HG03103 (cell line): ENCODE results near the gene CCDC40.
"Not testable (repeated sequence)": the region's sequence is repeated elsewhere in the genome, so short reads cannot be mapped to it uniquely, and the experiment has no call there.

Source experiments
- ATAC-seq: cut with Tn5 transposase; IDR thresholded peaks from one replicate; pipeline ENCODE4 v1.9.1; 2021; ENCODE audit warnings: low read depth; ENCODE audit not compliant: unreplicated experiment

The CCDC40 gene

DNA sequence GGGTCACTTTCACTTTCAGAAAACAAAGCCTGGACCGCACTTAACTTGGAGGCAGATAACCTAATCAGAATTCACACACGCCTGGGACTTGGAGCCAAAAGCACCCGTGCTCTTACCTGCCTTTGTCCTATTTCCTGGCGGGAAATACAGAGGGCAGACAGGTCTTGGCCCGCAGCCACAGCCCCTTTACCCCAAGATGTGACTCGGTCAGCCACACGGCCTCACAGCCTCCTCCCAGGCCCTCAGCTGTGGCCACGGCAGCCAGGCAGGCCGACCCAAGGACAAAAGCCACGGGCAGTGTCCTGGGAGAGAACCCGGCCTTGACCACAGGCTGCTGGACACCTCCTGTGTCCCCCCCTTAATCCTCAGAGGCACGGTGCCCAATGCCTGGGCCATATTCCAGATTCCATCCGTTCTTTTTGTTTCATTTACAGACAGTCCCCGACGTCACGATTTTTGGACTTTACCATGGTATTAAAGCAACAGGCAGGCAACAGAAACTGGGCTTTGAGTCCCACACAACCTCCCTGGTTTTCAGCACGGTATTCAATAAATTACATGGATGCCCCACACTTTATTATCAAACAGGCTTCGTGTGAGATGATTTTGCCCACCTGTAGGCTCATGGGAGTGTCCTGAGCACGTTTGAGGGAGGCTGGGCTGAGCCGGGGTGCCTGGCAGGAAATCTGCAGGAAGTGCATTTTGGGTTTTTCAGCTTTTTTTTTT is 34.8 kb downstream of the CCDC40 start:
- no peak for ATAC-seq

DNA sequence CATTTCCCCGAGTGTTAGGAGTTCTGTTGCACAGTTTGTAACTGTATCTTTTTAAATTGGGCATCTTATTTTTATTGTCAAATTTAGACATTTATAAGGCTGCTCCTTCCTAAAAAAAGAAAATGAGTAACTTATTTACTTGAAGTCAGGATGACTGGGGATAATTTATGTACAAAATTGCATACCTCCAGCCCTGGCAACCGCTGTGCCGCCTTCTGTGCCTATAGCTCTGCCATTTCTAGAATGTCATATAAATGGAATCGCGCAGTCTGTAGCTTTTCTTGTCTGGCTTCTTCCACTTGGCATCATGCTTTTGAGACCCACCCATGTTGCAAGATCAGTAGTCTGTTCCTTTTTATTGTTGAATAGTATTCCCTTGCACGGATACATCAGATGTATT is 36.0 kb downstream of the CCDC40 start:
- ATAC-seq = no peak

DNA sequence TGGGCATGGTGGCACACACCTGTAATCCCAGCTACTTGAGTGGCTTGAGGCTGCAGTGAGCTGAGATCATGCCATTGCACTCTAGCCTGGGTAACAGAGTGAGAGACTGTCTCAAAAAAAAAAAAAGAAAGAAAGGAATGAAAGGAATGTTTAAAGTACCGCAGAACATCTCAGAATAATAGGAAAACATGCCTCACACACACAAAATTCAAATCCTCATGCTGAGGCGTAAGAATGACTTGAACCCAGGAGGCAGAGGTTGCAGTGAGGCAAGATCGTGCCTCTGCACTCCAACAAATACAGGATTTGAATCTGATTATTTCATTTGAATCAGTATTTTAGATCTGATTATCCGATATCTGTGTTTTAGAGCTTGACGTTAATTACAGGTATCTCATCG is 43.6 kb downstream of the CCDC40 start:
- no peak for ATAC-seq

DNA sequence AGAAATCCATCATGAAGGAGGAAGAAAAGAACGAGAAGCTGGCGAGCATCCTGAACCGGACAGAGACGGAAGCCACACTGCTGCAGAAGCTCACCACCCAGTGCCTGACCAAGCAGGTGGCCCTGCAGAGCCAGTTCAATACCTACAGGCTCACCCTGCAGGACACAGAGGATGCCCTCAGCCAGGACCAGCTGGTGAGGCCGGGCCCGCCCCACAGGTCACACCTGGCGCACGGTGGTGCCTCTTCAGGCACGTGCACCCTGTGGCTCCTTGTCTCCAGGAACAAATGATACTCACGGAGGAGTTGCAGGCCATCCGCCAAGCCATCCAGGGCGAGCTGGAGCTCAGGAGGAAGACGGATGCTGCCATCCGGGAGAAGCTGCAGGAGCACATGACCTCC is 45.2 kb downstream of the CCDC40 start:
- no peak for ATAC-seq

DNA sequence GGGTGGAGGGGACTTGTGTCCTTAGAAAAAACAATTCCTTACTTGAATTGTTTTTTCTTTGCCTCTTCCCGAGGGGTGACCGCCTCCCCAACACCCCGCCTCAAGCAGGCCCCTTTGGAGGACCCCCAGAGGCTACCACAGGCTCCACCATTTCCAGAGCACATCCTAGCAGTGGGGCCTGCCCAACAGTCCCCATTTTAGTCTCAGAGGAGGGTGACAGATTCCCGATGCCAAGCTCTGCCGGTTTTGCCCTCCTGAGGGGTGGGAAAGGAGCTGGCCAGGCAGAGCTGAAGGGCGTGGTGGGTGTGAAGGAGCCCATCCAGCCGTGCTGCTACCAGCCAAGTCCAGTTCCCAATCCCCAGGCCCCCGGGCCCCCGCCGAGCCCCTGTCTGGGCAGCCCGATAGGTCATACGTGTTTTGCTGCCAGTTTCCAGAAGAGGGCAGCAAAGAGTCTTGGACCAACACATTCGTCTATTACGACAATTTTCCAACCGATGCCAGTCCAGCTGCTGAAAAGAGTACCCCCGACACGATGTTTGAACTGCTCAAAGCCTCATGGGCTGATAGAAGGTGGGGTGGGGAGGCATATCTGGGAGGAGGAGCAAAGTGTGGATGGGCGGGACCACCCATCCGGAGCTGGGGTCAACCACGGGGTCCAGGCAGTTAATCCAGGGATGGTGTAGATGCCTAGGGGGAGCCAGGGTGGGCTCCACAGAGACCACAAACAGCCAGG is 46.1 kb downstream of the CCDC40 start:
- ATAC-seq = no peak

DNA sequence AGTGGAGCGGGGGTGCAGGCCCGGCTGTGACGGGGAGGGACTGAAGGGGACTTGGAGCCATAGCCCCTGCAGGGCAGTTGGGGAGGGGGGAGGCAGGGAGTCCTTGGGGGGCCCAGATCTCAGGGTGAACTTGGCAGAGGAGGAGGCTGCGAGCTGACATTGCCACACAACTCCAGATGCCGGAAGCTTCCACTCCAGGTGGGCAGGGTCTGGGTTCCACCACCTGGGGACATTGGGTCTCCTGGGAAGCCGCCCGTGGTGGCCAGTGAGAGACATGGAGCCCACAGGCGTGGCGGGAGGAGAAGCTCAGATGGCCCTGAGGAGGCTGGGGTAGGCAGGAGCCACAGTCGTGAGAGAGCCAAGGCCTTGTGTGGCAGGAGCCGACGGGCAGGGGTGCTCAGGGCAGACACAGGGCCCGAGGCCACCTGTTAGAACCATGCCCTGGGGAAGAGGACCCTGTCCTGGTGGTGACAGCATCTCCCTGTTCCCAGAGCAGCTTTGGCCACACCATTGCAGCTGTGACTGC is 46.8 kb downstream of the CCDC40 start:
- ATAC-seq = no peak

DNA sequence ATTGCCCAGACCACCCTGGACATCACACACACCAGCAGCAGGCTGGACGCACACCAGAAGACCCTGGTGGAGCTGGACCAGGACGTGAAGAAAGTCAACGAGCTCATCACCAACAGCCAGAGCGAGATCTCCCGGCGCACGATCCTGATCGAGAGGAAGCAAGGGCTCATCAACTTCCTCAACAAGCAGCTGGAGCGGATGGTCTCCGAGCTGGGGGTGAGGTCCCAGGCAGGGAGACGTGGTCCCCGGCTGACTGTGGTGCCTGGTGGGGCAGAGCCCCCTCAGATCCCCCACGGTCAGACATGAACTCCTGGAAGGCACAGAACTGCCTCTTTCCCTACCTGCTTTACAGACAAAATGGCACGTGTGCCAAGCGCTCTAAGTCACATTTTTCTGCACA is 48.3 kb downstream of the CCDC40 start:
- ATAC-seq = no peak

DNA sequence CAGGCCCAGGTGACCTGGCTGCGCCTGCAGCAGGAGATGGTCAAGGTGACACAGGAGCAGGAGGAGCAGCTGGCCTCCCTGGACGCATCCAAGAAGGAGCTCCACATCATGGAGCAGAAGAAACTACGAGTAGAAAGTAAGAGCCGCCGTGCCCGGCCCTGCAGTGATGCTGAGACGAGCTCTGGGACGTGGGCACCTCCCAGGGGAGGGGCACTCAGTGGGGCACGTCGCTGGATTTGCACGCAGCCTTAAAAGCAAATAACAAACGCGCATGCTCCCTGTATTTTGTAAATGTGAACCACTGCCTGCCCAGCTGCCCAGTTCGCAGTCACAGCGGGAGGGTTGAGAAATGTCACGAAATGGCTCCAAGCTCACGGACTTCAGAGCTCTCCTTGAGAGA is 49.6 kb downstream of the CCDC40 start:
- ATAC-seq = no peak

DNA sequence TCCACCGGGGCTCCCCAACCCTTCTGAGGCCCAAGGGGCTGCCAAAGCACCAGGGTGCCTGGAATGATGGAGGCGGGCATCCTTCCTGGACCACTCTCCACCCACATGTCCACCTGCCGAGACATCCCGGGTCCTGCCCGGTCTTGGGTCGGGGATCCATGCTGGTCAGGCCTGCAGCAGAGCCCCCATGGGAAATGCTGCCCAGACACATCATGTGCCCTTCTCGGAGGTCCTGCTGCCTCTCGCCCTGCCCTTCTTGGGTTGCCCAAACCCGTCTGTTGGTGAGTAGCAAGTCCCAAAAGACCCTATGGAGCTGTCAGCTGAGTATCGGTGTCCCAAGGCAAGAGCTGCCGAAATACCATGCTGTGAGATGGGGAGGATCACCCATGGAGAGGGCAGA is 50.2 kb downstream of the CCDC40 start:
- ATAC-seq = no peak

DNA sequence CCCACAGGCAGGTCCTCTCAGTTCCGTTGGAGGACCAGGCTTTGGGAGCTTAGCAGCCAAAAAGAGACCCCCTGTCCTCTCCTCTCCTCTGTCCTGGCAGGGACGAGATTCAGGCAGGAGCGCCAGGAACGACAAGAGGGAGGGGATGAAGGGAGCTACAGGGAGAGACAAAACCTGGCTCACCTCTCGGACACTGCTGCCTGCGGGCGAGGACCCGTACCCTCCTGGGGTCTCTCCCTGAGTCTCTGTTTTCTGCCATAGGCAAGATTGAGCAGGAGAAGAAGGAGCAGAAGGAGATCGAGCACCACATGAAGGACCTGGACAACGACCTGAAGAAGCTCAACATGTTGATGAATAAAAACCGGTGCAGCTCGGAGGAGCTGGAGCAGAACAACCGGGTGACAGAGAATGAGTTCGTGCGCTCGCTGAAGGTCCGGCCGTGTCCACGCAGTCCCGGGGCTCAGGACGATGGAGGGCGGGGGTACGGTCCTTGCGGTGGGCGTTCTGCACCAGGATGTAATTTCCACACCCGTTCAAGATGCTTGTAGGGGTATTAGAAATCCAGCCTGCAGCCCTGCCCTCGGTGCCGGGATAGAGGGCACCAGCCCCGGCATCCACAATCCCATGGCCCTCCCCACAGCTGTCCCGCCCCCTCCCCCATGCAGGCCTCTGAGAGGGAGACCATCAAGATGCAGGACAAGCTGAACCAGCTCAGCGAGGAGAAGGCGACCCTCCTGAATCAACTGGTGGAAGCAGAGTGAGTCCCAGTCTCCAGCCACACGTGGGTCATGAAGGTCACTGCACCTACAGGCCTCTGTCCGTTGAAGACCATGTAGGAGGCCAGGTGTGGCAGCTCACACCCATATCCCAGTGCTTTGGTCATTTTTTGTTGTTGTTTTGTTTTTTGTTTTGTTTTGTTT is 51.2 kb downstream of the CCDC40 start:
- no peak for ATAC-seq

DNA sequence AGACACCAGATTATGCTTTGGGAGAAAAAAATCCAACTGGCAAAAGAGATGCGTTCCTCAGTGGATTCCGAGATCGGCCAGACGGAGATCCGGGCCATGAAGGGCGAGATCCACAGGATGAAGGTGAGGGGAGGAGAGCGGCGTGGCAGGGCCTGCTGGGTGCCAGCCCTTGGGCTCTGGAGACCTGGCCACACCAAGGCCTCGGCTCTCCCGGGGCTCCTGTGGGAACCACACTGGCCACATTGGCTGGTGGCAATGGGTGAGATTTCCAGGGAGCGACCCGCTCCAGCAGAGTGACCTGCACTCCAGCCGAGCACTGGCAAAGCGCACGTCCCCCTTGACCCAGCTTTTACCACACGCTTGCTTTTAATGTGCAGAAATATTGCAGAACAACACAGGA is 53.3 kb downstream of the CCDC40 start:
- no peak for ATAC-seq

DNA sequence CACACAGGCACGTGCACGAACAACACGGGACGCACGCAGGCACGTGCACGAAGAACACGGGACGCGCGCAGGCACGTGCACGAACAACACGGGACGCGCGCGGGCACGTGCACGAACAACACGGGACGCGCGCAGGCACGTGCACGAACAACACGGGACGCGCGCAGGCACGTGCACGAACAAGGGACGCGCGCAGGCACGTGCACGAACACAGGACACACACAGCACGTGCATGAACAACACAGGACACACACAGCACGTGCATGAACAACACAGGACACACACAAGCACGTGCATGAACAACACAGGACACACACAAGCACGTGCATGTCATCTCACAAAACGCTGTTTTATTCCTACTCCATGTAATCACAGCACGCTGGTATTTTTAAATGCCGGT is 53.7 kb downstream of the CCDC40 start:
- ATAC-seq = not testable (repeated sequence)

DNA sequence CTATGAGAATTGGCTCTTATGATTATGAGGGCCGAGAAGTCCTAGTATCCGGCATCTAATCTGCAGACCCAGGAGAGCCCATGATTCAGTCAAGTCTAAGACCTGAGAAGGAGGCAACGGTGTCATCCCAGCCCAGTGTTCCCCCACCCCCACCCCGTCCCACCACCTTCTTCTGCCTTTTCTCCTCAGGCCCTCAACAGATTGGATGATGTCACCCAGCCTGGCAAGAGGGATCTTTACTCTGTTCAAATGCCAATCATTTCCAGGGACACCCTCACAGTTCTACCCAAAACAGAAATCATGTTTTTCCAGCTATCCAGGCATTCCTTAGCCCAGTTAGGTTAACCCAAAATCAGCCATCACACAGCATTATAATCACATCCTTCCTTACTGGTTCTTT is 54.9 kb downstream of the CCDC40 start:
- ATAC-seq = no peak

DNA sequence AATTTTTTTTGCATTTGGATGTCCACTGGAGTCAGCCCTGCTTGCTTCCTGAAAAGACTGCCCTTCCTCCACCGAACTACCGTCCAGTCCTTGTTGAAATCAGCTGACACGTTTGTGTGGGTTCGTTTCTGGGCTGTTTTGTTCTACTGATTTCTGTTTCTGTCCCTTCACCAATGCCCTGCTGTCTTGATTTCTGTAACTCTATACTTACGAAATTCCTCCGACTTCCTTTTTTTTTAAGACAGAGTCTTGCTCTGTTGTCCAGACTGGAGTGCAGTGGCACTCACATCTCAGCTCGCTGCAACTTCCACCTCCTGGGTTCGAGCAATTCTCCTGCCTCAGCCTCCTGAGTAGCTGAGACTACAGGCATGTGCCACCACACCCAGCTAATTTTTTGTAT is 56.5 kb downstream of the CCDC40 start:
- no peak for ATAC-seq

DNA sequence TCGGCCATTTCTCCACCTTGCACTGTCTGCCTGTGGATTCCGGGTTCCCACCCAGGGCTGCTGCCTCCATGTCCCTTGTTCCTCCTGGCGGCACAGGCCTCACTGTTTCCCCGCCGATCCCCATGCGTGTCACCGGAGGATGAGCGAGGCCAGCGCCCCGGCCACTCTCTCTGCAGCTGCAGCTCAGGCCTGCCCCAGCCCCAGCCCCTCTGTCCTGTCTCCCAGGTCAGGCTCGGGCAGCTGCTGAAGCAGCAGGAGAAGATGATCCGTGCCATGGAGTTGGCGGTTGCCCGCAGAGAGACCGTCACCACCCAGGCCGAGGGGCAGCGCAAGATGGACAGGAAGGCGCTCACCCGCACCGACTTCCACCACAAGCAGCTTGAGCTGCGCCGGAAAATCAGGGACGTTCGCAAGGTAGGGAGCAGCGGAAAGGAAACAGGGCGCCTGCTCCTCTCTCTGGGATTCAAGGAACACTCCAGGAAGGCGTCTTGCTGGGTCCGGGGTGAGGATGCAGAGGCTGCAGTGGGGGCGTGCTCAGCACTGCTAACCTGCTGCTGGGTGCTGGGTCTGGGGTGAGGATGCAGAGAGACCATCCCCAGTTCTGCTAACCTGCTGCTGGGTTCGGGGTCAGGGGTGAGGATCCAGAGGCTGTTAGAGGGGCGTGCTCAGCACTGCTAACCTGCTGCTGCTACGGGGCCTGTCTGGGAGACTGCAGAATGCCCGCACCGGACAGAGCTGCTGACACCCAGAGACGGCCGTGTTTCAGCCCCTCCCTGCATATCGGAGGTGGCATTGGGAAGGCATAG is 58.8 kb downstream of the CCDC40 start:
- ATAC-seq = no peak

DNA sequence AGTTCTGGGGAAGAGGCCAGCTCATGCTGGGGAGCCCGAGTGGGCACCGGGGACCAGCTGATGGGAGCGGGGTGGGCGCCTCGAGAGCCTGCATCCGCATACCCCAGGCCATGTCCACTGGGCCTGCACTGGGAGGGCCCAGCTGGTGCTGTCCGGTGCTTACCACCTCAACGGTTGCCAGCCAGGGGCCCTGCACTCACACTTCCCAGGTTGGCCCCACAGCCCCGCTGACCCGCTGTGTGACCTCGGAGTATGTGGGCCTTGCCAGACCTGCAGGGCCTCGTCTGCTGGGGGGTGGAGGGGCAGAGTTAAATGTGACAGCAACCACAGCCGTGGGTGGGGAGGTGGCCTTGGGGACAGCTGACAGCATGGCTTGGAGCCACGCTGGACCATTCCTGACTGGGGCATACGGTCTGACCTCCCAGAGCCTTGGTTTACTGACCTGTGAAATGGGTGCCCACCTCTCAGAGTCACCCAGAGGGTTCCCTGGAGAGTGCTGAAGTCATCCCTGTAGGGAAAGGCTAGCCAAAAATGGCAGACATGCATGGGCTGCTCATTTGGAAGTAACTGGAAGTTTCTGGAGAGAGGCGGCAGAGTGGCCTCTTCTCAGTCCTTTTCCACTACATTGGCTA is 59.5 kb downstream of the CCDC40 start:
- no peak for ATAC-seq

DNA sequence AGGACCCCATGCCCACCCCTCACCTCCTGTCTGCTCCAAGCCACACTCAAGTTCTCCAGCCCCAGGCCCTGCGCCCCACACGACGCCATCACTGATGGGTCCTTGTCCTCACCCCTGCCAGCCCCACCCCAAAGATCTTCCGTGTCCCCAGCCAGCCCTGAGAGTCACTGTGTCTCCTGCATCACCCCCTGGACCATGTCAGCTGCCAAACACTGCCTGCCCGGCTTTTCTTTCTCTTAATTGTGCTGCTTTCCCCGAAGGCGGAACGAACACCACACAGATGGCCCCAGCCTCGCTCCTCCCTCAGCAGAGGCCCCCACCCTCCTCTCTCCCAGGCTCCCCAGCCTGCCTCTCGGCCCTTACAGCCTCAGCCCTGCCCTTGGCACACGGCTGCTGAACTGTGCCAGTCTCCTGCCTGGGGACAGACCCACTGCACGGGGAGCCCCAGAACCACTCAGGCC is 60.1 kb downstream of the CCDC40 start:
- no peak for ATAC-seq

DNA sequence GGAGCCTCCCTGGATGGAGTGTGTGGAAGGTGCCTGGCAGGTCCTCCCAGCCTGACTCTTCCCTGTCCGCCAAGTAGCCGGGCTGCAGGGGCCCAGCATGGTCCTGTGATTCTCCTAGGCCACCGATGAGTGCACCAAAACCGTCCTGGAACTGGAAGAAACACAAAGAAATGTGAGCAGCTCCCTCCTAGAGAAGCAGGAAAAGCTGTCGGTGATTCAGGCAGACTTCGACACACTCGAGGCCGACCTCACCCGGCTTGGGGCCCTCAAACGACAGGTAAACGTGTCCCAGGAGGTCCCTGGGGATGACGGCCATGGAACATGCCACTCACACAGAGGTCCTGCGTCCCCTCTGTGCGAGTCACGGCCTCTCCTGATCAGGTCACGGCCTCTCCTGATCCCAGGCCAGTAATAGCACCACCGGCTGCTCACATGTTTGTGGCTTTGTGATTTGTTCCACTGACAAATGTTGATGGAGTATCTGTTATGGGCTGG is 60.7 kb downstream of the CCDC40 start:
- no peak for ATAC-seq

DNA sequence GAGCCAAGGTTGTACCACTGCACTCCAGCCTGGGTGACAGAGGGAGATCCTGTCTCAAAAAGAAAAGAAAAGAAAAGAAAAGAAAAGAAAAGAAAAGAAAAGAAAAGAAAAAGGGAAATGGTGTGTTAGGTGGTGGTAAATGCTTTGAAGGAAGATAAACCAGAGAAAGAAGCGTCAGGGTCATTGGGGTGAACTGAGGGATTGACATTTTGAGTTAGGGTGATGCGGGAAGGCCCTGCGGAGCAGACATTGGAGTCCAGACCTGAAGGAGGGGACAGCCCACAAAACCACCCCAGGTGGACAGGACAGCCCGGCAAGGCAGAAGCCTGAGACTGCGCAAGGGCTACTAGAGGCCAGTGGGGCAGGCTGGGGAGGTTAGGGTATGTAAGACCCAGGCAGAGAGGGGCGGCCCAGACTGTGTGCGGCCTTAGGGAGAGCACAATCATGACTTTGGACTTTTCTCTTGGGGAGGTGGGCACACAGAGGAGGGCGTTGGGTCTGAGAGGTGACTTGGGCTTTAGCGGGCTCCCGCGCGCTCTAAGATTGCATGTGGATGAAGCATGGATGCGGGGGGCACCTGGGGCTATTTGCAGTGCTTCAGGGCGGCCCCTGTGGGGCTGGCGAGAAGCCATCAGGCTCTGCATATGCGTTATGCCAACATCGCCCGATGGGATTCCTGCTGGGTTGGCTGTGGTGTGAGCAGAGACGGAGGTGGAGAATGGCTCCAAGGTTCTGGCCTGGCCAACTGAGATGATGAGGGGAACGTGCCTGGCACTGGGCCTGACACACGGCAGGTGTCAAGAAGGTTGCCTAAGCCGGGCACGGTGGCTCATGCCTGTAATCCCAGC is 61.6 kb downstream of the CCDC40 start:
- no peak for ATAC-seq
